Erythroblast (primary cell): ENCODE data around the gene CYB561D2.
A peak's percentile ranks its signal among the peaks of the same experiment; 100 is the strongest.

Experiments used
- DNase-seq, 2 experiments: peaks; one replicate each; lab custom pipeline; 2025; lab: John Stamatoyannopoulos, UW
- GATA1 ChIP-seq: IDR thresholded peaks from 2 replicates; pipeline ENCODE4 v1.6.1; 2011; ENCODE audit warnings: low read depth, mild to moderate bottlenecking, control low read depth, low read length, moderate library complexity
- POLR2A ChIP-seq: IDR thresholded peaks from 2 replicates; pipeline ENCODE4 v1.6.1; 2011; ENCODE audit warnings: mild to moderate bottlenecking, low read length

CYB561D2 gene

DNA sequence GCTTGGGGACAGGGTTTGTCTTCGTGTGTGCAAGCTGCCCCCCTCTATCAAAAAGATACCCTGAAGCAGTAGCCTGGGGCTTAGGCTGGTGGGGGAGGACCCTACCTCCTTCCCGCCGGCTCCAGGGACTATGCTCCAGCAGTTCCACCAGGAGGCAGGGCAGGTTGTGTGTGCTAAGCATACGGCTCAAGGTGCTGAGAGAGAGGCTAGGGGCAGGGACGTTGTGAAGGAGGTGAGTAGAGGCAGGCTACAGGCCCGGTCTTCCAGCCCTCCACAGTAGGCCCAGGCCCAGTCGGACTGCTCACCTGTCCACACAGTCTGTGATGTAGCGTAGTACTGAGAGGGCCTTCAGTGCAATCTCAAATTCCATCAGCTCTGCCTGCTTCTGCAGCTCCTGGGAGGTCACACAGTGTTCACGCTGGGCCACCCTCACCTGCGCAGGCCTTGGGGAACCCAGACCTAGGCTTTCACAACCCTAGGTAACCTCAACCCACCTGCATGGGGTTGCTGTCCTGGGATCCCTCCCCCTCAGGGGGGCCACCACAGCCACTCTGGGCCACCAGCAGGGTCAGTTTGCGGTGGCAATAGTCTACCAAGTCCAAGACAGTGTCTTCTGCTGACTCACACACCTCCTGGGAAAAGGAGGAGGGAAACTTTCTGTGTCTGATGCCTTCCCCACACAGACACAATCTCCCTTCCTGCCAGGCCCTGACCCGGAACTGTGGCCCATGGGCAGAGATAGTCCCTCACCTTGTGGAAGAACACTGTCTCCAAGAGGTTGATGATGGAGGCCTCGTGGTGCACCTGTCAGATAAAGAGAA is 7.6 kb upstream of the CYB561D2 start:
- DNase-seq: no peak
- TF ChIP-seq POLR2A (no peak), GATA1 (no peak)

DNA sequence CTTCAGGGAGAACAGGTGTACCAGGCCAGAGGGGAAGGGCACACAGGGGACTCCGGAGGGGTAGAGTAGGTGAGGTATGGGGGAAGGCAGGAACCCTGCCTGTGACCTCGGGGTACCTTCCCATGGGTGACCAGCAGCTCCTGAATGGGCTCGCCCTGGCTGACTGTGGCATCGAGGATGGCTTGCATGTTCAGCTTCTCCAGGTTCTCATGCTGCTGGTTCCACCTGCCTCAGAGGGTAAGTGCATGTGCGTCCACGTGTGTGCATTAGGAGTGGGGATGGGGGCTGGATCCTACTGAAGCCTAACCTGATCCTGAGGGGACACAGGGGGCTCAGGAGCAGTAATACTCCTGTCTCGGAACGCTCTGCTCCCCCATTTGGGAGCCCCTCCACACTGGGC is 5.7 kb upstream of the CYB561D2 start:
- DNase-seq: no peak
- no peak for TF ChIP-seq GATA1
- no peak for TF ChIP-seq POLR2A

DNA sequence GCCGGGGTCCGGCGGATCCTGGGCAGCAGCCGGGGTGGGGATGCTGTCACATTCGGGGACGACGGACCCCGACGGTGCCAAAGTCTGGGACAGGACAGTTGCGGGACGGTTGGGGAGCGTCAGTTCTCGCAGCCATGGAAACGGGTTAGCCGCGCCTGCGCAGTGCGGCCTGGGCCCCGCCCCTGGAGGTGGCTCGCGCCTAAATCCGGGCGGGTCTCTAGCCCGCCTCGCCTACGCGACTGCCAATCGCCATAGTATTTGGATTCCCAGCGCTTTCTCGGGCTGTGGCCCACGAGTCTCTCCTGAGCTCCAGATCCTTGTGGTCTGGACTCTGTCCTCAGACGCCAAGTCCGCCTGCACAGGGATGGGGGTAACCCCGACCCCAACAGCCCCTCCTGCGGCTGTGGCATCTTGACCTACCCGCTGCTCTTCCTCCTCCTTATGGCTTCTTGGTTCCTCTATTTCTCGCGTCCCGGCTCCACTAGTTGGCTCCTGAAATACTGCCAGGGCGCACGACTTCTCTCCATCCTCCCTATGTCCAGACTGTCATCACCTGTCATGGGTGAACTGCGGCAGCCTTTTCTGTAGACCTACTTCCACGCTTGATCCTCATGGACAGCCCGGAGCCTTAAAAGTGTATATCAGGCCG is 5.0 kb upstream of the CYB561D2 start, which contains the start of gene ZMYND10:
ZMYND10 (minus strand) TSS at position 147 of the 649 bp plus-strand sequence. CDS start 153 bp downstream, outside the sequence.
- no peak for TF ChIP-seq GATA1
- no peak for TF ChIP-seq POLR2A
- peak; percentile 79 to 87 for DNase-seq

DNA sequence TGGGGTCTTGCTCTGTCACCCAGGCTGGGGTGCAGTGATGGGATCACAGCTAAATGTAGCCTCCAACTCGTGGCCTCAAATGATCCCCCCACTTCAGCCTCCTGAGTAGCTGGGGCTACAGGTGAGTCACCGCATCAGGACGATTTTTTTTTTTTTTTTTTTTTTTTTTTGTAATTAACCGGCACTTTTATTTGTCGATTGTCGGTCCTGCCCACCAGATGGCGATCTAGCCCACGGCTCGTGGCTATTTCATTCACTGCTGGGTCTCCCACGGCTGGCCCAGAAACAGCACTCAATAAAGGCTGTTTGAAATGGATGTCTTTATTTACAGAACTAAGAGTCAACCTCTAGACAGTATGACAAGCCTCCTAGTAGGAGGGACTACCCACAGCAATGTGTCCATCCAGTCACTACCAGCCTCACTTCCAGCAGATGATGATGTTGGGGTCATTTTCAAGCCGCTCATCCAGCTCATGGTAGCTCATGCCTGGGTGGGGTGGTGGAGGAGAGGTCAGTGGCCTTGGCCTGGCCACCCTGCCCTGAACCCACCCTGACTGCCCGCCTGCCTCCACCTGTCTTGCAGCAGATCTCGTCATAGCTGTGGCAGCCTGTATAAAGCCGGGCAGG is 3.4 kb upstream of the CYB561D2 start:
- peak; percentile 82 to 90 for DNase-seq

DNA sequence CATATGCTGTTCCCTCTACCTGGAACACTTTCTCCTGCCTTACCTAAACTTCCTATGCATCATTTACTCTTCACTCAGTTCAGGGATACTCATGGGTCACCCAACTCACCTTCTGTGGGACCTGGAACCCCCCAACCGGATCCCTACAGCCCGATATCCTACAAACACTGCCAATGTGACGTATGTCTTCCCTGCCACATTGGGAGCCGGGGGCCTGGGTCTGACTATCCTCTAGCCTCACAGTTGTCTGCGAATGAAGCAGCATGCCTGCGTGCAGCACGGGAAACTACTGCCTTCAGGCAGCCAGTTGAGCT is 492 bp upstream of the CYB561D2 start:
- no peak for TF ChIP-seq POLR2A
- no peak for TF ChIP-seq GATA1
- DNase-seq: no peak

More for the DNA sequence above, 3.4 kb upstream of the CYB561D2 start:
- TF ChIP-seq GATA1 (no peak), POLR2A (no peak)

DNA sequence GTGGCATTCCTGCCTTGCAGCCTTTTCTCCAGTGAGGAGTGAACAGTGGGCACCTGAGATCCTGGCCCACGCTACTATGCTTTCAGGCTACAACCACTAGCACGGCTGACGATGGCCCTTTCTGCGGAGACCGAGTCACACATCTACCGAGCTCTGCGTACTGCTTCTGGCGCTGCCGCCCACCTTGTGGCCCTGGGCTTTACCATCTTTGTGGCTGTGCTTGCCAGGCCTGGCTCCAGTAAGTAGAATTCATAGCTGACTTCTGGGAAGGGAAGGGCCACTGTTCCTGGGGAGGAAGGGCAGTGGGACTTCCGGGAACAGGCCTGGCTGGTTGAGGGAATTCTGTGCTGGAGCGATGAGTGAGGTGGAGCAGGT is 648 bp downstream of the CYB561D2 start:
- DNase-seq: no peak
- TF ChIP-seq GATA1 (no peak), POLR2A (no peak)

DNA sequence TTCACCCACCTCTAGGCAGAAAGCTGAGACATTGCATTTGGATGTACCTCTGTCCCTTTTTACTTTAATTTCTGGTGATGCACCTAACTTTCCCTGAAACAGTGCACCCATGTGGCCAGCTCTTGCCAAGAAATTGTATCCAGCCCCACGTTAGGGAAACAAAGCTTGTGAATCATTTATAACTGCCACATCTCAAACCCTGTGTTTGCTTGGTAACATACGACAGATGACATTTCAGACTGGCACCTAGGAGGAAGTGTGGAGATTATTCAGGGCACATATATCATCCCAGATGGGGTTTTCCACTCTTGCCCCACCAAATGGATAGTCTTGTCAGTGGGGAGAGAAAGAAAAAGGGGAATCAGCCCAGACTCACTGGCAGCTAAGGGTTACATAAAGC is 2.1 kb downstream of the CYB561D2 start:
- DNase-seq: no peak
- TF ChIP-seq GATA1: no peak
- TF ChIP-seq POLR2A: no peak

DNA sequence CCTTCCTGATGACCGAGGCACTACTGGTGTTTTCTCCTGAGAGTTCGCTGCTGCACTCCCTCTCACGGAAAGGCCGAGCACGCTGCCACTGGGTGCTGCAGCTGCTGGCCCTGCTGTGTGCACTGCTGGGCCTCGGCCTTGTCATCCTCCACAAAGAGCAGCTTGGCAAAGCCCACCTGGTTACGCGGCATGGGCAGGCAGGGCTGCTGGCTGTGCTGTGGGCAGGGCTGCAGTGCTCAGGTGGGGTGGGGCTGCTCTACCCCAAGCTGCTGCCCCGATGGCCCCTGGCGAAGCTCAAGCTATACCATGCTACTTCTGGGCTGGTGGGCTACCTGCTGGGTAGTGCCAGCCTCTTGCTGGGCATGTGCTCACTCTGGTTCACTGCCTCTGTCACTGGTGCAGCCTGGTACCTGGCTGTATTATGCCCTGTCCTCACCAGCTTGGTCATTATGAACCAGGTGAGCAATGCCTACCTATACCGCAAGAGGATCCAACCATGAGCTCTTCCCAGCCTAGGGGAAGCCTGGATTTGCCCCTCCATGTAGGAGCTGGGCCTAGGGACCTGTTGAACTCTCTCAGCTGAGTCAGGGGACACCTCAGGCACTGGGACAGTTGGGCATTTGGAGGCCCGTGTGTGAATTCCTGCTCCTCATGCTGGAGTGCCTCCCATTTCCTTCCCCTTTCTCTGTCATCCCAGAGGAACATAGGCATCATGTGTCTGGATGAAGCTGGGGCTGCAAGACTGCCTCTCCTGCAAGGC is 2.8 kb downstream of the CYB561D2 start:
- TF ChIP-seq GATA1 (no peak), POLR2A (no peak)
- no peak for DNase-seq

DNA sequence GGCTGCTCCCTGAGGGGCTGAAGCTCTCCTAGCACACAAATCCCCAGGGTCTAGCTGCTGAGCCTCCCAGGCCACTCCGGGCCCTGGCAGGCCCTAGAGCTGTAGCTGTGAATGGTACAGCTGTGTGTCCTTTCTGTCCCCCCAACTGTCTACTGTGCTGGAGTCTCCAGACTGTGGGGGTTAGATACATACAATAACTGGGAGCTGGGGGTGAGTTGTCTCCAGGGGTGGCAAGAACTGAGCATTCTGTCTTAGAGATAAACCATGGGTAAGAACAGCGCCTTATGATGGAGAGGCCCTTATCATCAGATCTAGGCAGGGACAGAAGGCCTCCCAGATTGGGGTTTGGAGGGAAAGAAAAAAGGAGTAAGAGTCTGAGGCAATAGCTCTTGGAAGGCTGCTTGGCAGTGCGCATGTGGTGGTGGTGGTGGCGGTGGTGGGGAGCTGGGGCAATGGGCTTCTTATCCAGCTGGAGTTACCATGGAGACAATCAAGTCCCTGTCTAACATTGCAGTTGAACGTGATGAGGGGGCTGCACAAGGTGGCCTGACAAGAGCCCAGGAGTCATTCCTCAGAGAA is 3.6 kb downstream of the CYB561D2 start:
- peak; percentile 71 to 86 for DNase-seq
- TF ChIP-seq POLR2A: no peak
- peak; percentile 23 for TF ChIP-seq GATA1

DNA sequence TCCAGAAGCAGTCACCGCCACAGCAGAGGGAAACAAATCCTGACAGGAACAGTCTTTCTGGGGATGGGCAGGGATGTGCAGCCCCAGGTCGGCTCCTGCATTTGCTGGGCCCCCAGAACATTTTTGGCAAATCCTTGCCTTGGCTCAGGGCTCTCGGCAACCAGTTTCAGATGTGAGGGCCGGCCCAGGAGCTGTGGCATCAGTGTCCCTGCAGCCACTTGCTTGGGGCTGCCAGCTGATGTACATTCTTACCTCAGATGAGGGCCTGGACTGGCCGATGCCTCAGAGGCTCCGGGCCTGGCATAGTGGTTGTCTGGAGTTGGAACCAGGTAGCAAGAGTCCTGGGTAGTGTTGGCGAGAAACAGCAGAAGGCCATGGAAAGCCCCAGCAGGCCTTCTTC is 4.2 kb downstream of the CYB561D2 start:
- DNase-seq: no peak
- no peak for TF ChIP-seq POLR2A
- no peak for TF ChIP-seq GATA1

DNA sequence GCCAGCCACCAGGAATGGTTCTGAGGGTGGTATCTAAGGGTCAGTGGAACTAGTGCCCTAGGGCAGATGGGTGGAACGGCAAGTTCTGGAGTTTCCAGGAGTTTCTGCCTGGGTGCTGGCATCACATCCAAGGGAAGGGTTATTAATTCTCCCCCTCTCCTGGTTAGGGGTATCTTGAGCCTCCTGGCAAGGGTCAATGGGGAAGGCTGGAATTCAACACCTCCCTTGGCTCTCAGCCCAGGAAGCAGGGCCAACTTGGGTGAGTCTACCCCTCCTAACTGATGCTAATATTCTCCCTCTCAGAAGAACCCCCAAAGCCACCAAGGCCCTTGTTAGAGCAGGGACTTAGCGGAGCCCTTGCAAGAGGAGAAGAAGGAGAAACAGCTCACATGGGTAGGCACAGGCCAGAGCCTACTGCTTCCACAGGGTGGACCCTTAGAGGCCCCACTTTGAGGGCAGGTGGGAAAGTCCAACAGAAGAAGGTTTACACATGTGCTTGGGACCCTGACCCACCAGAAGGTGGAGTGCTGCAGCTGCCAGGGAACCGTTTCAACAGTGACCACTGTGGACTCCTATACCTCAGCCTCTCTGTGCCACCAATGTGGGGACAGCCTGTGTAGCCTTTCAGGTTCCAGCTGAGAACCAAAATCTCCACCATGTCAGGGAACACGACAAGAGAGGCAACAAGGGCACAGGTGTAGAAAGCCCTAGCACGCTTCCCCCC is 5.3 kb downstream of the CYB561D2 start:
- TF ChIP-seq GATA1 (no peak), POLR2A (no peak)
- no peak for DNase-seq

DNA sequence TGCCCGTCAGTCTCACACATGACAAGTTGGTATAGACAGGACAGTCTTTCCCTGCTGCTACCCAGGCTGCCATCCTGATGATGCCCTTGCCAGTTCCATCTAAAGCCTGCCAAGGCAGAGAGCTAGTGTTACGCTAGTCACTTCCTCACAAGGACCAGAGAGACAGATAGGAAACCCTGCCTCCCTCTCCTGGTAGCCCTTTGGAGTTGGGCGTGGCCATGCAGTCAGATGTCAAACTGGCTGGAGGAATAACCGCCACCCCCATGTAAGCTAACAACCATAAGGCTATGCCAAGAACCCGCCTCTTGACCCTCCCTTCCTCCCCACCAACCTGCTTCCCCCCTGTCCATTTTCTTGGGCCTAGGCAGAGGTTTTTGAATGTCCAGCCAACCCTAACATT is 5.9 kb downstream of the CYB561D2 start:
- no peak for TF ChIP-seq GATA1
- no peak for TF ChIP-seq POLR2A
- peak; percentile 71 for DNase-seq
